Spleen (tissue), 7 donors: ENCODE measurements around the gene DPYD.

Experiments
- POLR2A ChIP-seq, 3 donors: fragments of 450-650 bp; IDR thresholded peaks; one replicate each; pipeline ENCODE4 v1.5.1; 2017; ENCODE audit warnings: antibody characterized with exemption in 3 of 3, mild to moderate bottlenecking in 1 of 3
- POLR2AphosphoS5 ChIP-seq, 3 donors: sonication (generic); formaldehyde crosslinking; IDR thresholded peaks; one replicate each; pipeline ENCODE4 v1.5.1; 2017; ENCODE audit warnings: antibody characterized with exemption in 3 of 3
- TF ChIP-seq, protein P1 (sequence below), 11 experiments: fragments of 200-600 bp in 7 of 11; fragments of 450-650 bp in 4 of 11; sonication (generic) in 4 of 11; IDR thresholded peaks in 8 of 11; conservative IDR thresholded peaks in 3 of 11; 1 replicate in 7 of 11; 2 replicates in 4 of 11; pipeline versions ENCODE4 v1.4.0 to v1.8.0; 2016 to 2021; ENCODE audit warnings: antibody characterized with exemption in 11 of 11, inconsistent platforms in 4 of 11, mild to moderate bottlenecking in 1 of 11
- donor health status: DM: no; HTN: no; CAD: no; lungs with moderate emphysema.
- donor health status: DM: no; HTN: no; CAD: no.
- donor health status: DM: no; HTN: no; CAD: no.

DNA sequence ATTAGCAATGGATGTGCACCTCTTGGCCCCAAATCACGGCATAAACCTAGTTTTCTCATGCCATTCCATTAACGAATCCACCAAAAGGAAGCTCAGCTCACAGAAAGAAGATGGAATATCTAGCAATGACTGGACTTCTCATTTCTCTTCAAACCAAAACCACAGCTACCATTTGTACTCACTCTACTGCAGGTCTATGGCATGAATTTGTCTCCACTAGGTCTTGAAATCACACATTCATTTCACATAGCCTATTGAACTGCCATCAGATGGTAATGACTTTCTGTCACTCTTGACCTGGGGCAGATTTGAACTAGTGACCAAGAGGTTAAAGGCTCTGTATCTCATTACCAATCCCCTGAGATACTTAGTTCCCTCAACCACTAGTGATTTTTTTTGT lies 382.7 kb downstream of the DPYD start:
- TF ChIP-seq, protein P1, sequence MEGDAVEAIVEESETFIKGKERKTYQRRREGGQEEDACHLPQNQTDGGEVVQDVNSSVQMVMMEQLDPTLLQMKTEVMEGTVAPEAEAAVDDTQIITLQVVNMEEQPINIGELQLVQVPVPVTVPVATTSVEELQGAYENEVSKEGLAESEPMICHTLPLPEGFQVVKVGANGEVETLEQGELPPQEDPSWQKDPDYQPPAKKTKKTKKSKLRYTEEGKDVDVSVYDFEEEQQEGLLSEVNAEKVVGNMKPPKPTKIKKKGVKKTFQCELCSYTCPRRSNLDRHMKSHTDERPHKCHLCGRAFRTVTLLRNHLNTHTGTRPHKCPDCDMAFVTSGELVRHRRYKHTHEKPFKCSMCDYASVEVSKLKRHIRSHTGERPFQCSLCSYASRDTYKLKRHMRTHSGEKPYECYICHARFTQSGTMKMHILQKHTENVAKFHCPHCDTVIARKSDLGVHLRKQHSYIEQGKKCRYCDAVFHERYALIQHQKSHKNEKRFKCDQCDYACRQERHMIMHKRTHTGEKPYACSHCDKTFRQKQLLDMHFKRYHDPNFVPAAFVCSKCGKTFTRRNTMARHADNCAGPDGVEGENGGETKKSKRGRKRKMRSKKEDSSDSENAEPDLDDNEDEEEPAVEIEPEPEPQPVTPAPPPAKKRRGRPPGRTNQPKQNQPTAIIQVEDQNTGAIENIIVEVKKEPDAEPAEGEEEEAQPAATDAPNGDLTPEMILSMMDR (IDR thresholded peaks at IDR 0.05 in 8 of 11, conservative IDR thresholded peaks at IDR 0.05 in 3 of 11), result no peak
- TF ChIP-seq POLR2A (IDR thresholded peaks at IDR 0.05) (no peak), POLR2AphosphoS5 (IDR thresholded peaks at IDR 0.05) (no peak)
